Measurements from ENCODE around the gene TRIML2. TPM values are rescaled to one million over a fixed set of nuclear protein-coding genes. Genes with fewer than 3 reads are reported as not detected.
"Not testable (repeated sequence)": the region's sequence is repeated elsewhere in the genome, so short reads cannot be mapped to it uniquely, and the experiment has no call there.

Gene TRIML2
- total RNA-seq, 1 experiment from 2014 or later, result 0.17 TPM

- CTCF ChIA-PET, result no interaction called here
- TF ChIP-seq EZH2 (IDR thresholded peaks at IDR 0.05; ENCODE audit: borderline replicate concordance, low read depth, low read length, poor library complexity, severe bottlenecking) (no peak), CTCF (conservative IDR thresholded peaks at IDR 0.05; ENCODE audit: low read depth, low read length) (no peak)
- intact Hi-C loops (cut with micrococcal nuclease; ENCODE audit: unreplicated experiment), result no loop called here
- Histone ChIP-seq H3K36me3 (ENCODE audit: insufficient read depth, low read length, poor library complexity, severe bottlenecking) (no peaks in the 10 kb centered on the region), H3K4me1 (ENCODE audit: insufficient read depth, low read length, poor library complexity, severe bottlenecking) (no peaks in the 10 kb centered on the region), H3K27me3 (replicated peaks; ENCODE audit: insufficient read depth, low read depth, low read length, poor library complexity) (peaks cover 5% of the 10 kb centered on the region), H3K27ac (ENCODE audit: low read depth, low read length, poor library complexity, severe bottlenecking) (no peak overlapping the region), H3K4me3 (ENCODE audit: low read depth, low read length, poor library complexity, severe bottlenecking) (no peak overlapping the region), H3K9me3 (ENCODE audit: low read depth, low read length, poor library complexity, severe bottlenecking) (no peaks in the 10 kb centered on the region)
- POLR2A ChIA-PET (ENCODE audit: low non-redundant PET), result no interaction called here
- DNase-seq (ENCODE audit: low spot score), result no peak
- BruUV-seq (replicated peaks), result no TSS peak
Observed at GRCh38 chr4:188061083-188061482, 48.3 kb downstream of the TRIML2 start.

GRCh38 chr4:188053302-188053701 lies 56.1 kb downstream of the TRIML2 start:
- no TSS peak for BruUV-seq (replicated peaks)
- TF ChIP-seq EZH2 (IDR thresholded peaks at IDR 0.05; ENCODE audit: borderline replicate concordance, low read depth, low read length, poor library complexity, severe bottlenecking), result no peak
- TF ChIP-seq CTCF (conservative IDR thresholded peaks at IDR 0.05; ENCODE audit: low read depth, low read length), result no peak
- CTCF ChIA-PET, result no interaction called here

GRCh38 chr4:188046657-188047056 lies 62.7 kb downstream of the TRIML2 start:
- no peak overlapping the region for H3K4me3 ChIP-seq (ENCODE audit: low read depth, low read length, poor library complexity, severe bottlenecking)
- no peaks in the 10 kb centered on the region for H3K36me3 ChIP-seq (ENCODE audit: insufficient read depth, low read length, poor library complexity, severe bottlenecking)
- intact Hi-C loops (cut with micrococcal nuclease; ENCODE audit: unreplicated experiment), result no loop called here
- H3K9me3 ChIP-seq (ENCODE audit: low read depth, low read length, poor library complexity, severe bottlenecking), result no peaks in the 10 kb centered on the region
- no peak overlapping the region for H3K27ac ChIP-seq (ENCODE audit: low read depth, low read length, poor library complexity, severe bottlenecking)
- H3K27me3 ChIP-seq (replicated peaks; ENCODE audit: insufficient read depth, low read depth, low read length, poor library complexity), result peaks cover 16% of the 10 kb centered on the region
- CTCF ChIA-PET, result no interaction called here
- no peak for DNase-seq (ENCODE audit: low spot score)
- no peaks in the 10 kb centered on the region for H3K4me1 ChIP-seq (ENCODE audit: insufficient read depth, low read length, poor library complexity, severe bottlenecking)
- POLR2A ChIA-PET (ENCODE audit: low non-redundant PET), result no interaction called here
- no TSS peak for BruUV-seq (replicated peaks)
- no peak for TF ChIP-seq EZH2 (IDR thresholded peaks at IDR 0.05; ENCODE audit: borderline replicate concordance, low read depth, low read length, poor library complexity, severe bottlenecking)

More at GRCh38 chr4:188053302-188053701, 56.1 kb downstream of the TRIML2 start:
- Histone ChIP-seq H3K9me3 (ENCODE audit: low read depth, low read length, poor library complexity, severe bottlenecking) (no peaks in the 10 kb centered on the region), H3K36me3 (ENCODE audit: insufficient read depth, low read length, poor library complexity, severe bottlenecking) (no peaks in the 10 kb centered on the region), H3K27ac (ENCODE audit: low read depth, low read length, poor library complexity, severe bottlenecking) (no peak overlapping the region), H3K4me1 (ENCODE audit: insufficient read depth, low read length, poor library complexity, severe bottlenecking) (no peaks in the 10 kb centered on the region), H3K27me3 (replicated peaks; ENCODE audit: insufficient read depth, low read depth, low read length, poor library complexity) (peaks cover 13% of the 10 kb centered on the region), H3K4me3 (ENCODE audit: low read depth, low read length, poor library complexity, severe bottlenecking) (no peak overlapping the region)
- POLR2A ChIA-PET (ENCODE audit: low non-redundant PET), result no interaction called here
- intact Hi-C loops (cut with micrococcal nuclease; ENCODE audit: unreplicated experiment), result no loop called here
- no peak for DNase-seq (ENCODE audit: low spot score)

GRCh38 chr4:188045461-188045860 lies 63.9 kb downstream of the TRIML2 start:
- H3K4me3 ChIP-seq (ENCODE audit: low read depth, low read length, poor library complexity, severe bottlenecking); DNase-seq (ENCODE audit: low spot score); H3K36me3 ChIP-seq (ENCODE audit: insufficient read depth, low read length, poor library complexity, severe bottlenecking); H3K4me1 ChIP-seq (ENCODE audit: insufficient read depth, low read length, poor library complexity, severe bottlenecking); H3K9me3 ChIP-seq (ENCODE audit: low read depth, low read length, poor library complexity, severe bottlenecking); intact Hi-C loops (cut with micrococcal nuclease; ENCODE audit: unreplicated experiment); BruUV-seq (replicated peaks); CTCF ChIA-PET; H3K27ac ChIP-seq (ENCODE audit: low read depth, low read length, poor library complexity, severe bottlenecking); POLR2A ChIA-PET (ENCODE audit: low non-redundant PET): not testable (repeated sequence)
- peaks cover 11% of the 10 kb centered on the region for H3K27me3 ChIP-seq (replicated peaks; ENCODE audit: insufficient read depth, low read depth, low read length, poor library complexity)
